Kasumi-1 (cell line): Measurements from ENCODE around the gene DBH.
A peak's percentile ranks its signal among the peaks of the same experiment; 100 is the strongest.

Source experiments
- DNase-seq, 2 experiments: peaks; one replicate each; lab custom pipeline; 2025; lab: John Stamatoyannopoulos, UW

The DBH gene

DNA sequence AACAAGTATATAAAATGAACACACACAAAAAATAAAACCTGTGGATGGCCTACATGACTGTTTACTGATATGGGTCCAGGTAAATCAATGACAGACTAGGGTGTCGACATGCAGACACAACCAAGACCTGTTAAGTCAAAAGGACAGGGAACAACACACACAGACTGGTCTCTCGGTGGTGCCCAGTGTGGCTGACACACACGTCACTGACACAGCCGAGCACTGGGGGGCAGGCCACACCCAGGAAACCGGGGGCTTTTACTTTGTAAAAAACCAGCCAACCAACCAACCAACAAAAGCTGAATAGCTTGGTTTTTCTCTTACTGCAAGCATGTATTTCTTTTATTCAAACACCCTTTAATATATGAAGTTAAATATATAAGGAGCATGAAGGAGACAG, 31.9 kb upstream of the DBH start:
- DNase-seq: no peak

DNA sequence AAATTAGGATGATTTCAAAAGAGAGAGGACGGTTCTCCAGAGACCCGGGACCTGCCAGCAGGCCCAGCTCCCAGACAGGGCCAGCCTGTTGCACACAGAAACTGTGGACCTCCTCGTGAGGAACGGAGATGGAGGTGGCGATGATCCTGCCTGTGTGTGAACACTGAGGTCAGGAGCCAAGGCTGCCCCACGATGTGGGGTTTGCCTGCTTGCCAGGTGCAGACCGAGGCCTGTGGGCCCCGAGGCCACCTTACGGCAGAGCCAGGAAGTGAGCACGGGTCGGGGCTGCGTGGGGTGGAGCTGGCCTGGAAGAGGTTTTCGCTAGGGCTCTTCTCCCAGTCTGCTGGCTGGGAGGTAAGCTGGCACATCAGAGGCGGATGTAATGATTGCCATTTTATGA, 31.3 kb upstream of the DBH start:
- DNase-seq: no peak

GRCh38 chr9:133605446-133605845, 30.7 kb upstream of the DBH start:
- no peak for DNase-seq

DNA sequence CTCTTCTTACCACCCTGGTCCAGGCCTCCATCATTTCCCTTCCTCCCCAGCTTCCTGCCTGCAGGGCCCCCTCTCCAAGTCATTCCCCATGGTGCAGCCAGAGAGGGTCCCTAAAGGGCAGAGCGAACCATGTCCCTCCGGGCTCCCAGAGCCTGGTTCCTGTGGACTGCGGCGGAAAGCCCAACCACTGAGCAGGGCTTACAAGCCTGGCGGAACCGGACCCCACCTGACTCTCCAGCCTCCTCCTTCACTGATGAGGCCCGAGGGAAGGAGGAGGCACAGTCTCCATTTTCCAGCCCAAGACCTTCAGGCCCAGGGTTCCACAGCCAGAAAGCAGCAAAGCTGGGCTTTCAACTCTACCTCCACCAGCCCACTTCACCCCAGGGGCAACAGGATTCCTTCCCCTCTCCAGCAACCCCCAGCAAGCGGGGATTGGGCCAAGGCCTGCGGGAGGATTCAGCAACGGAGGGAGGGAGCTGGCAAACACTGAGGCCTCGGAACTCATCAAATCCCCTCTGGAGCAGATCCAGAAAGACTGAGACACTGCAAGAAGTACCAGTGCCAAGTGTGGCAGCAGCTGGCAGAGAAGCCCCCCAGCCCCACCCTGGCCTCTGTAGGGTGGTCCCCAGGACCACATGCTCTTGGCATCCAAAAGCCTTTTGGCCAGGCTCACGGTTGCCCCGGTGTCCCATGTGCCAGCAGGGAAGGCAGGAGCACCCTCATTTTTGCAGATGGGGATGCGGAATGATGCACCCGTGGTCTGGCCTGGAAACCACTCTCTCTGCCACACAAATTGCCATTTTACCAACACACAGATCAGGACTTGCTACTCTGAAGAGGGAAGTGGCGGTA, 30.1 kb upstream of the DBH start:
- DNase-seq: no peak

- DNase-seq: no peak
Measured at GRCh38 chr9:133606708-133607025, 29.5 kb upstream of the DBH start.

DNA sequence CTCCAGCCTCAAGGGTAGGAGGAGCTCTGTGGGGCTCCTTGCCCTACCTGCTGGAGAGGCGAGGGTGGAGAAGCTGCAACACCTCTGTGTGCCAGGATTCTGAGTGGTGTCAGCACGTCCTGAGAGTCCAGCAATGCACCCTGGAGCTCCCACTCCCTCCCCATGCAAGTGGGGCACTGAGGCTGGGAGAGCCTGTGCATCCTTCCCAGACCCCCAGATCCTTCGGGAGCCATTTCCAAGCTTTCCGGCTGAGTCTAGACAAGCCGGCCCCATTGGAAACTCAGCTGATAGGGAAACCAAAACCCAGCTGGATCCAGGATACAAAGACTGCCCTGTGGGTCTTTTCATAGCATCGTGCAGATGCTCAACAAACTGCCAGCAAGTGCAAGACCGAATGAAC, 28.8 kb upstream of the DBH start:
- DNase-seq: no peak

- DNase-seq: no peak
Measured at GRCh38 chr9:133607976-133608375, 28.2 kb upstream of the DBH start.

- DNase-seq: no peak
Measured at GRCh38 chr9:133608382-133608781, 27.8 kb upstream of the DBH start.

GRCh38 chr9:133608889-133609288, 27.3 kb upstream of the DBH start:
- DNase-seq: no peak

- DNase-seq: no peak
Measured at GRCh38 chr9:133609311-133610098, 26.7 kb upstream of the DBH start, which contains the start of gene FAM163B. FAM163B (minus strand) TSS chr9:133609389; CDS start chr9:133580223, 29,166 bp downstream.

GRCh38 chr9:133610845-133611244, 25.3 kb upstream of the DBH start:
- DNase-seq: no peak

DNA sequence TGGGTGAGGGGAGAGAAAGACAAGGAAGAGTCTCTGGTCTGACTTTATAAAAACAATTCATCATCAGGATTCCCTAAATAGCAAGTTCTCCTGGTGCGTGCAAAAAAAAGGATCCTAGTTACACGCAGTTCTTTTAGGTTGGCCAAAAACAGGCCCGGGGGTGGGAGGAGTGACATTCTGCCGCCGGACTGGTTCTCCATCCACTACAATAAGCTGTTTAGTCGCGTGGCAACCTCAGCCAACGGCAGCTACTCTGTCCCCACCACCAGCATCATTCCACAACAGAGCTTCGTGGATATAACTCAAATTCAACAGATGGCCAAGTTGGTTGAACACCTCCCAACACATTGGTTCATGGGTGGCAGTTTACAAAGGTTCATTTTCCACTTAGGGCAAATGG, 24.1 kb upstream of the DBH start:
- no peak for DNase-seq

DNA sequence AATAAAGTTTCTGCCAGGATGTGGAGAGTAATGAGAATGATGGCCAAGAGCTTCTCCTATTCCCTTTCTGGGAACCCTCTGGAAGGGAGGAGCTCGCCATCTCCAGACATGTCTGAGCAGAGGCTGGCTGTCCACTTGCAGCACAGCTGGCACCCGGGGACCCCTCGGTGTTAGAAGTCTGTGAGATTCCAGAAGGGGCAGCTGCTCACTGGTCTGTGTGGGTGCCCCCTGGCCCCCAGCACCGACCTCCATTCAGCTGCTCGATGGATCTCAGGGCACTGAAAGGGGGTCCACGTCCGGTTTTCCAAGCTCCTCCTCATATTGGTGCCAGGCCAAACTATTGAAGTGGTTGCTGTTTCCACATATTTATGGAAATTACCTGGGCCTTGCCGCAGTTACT, 23.3 kb upstream of the DBH start:
- DNase-seq: no peak

DNA sequence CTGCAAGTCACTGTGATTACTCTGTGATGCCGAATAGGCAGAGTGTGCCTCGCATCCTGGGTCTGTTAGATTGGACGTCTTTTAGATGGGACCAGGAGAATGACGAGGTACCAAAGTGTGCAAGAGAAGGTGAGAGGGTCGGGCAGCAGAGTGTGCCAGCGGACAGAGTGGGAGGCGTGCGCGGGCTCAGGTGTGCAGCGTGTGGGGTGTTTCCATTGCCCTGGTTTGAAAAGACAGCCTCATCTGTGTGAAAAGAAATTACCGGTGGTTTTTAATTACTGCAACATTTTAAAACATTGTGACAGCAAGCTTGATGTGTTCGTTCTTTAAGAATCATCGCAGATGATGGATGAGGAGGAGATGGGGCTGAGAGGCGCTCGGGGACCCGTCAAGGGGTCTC, 22.7 kb upstream of the DBH start:
- DNase-seq: no peak

- DNase-seq: no peak
Measured at GRCh38 chr9:133614056-133614455, 22.1 kb upstream of the DBH start.

- DNase-seq: no peak
Measured at GRCh38 chr9:133614678-133615077, 21.5 kb upstream of the DBH start.

GRCh38 chr9:133615186-133615585, 21.0 kb upstream of the DBH start:
- no peak for DNase-seq

DNA sequence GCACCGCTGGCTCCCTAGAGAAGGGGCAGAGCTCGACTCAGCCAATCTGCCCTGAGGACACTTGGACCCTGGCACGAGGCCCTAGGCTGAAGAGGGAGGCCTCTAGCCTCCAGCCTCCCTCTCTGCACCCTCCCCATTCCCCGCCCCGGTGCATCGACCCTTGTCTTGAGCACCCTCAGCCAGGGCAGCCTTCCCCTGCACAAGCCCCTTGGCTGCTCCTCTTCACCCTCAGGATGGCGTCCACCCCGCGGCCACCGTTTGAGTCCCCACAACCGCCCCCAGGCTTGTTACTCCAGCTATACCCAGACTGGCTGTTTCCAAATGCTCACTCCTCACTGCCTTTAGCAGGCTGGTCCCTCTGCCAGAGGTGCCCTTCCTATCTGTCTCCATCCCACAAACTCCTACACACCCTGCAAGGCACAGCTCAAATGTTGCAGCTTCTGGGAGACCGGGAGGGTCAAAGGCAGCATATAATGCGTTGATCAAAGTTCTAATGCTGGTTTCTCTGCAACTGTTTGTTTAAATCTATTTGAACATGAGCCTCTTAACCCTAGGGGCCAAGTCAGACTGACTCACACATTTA, 20.5 kb upstream of the DBH start:
- DNase-seq: no peak

DNA sequence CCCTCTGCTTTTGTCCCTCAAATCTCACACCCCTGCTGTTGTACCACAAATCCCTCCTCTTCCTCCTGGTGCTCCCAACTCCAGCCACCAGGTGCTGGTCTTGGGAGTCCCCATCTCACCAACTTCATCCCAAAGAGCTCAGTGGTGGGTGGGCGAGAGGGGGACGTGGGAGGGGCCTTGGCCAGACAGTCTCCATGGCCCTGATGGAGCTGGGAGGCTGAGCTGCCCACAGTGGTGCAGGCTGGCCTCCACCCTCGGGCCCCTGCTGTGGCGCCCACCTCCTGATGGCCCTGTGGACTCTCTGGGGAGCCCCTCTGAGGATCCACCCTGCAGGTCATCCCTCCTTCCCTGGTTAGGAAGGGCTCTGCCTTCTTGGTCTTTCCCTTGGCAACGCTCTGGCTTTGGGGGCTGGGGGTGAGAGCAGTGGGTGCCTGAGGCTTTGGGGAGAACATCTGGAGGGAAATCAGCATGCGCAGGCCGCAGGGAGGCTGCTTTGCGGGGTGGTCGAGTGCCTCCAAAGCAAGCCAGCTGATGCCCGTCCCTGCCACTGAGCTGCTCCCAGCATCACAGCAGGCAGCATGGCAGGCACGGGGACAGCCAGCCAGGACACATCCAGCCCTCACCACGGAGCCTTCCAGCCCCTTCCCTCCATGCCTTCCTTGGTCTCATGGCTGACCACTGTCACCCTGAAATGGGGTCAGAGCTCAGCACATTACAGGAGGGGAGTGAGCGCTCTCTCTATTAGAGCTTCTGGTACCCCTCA, 19.3 kb upstream of the DBH start:
- no peak for DNase-seq

DNA sequence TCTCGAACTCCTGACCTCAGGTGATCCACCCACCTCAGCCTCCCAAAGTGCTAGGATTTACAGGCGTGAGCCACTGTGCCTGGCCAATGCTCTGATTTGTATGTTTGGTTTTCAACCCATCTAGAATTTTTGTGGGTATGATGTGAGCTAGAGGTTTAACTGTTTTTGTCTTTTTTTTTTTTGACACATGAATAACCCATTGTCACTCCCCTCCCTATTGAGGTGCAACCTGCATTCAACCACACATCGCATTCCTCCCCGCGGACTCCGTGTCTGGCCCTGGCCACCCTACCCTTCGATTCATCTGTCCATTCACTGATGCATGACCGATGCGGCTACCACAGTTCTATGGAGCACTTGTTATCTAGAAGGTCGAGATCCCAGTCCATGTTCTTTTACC, 17.4 kb upstream of the DBH start:
- no peak for DNase-seq

GRCh38 chr9:133619791-133620190, 16.4 kb upstream of the DBH start:
- DNase-seq: peak; percentile 21 to 31

- DNase-seq: no peak
Measured at GRCh38 chr9:133621725-133622267, 14.4 kb upstream of the DBH start.
